NK-92 (cell line): Measurements from ENCODE around the gene AHRR.
"Not testable (repeated sequence)": the region's sequence is repeated elsewhere in the genome, so short reads cannot be mapped to it uniquely, and the experiment has no call there.

Source experiments
- DNase-seq: peaks from one replicate; lab custom pipeline; 2025; ENCODE audit not compliant: unreplicated experiment; lab: John Stamatoyannopoulos, UW

Gene AHRR

DNA sequence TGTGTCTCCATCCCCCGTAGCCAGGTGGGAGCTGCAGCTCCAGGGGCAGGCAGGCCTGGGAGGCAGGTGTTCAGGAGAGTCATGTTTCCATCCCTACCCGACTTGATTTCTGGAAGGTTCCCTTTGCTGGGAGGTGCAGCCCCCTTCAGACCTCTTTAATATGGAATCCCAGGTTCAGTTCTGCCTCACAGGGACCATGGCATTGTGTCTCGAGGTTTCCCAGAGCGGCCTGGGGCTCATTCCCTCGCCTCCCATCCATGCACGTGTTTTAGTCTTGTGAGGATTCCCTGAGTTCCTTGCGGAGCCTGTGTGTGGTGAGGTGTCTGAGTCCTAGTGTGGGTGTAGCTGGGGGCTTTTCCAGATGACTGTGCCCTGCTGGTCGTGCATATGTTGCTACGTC lies 16.5 kb upstream of the AHRR start:
- no peak for DNase-seq

- DNase-seq = no peak
These were observed 16.1 kb upstream of the AHRR start for GRCh38 chr5:305459-305858.

DNA sequence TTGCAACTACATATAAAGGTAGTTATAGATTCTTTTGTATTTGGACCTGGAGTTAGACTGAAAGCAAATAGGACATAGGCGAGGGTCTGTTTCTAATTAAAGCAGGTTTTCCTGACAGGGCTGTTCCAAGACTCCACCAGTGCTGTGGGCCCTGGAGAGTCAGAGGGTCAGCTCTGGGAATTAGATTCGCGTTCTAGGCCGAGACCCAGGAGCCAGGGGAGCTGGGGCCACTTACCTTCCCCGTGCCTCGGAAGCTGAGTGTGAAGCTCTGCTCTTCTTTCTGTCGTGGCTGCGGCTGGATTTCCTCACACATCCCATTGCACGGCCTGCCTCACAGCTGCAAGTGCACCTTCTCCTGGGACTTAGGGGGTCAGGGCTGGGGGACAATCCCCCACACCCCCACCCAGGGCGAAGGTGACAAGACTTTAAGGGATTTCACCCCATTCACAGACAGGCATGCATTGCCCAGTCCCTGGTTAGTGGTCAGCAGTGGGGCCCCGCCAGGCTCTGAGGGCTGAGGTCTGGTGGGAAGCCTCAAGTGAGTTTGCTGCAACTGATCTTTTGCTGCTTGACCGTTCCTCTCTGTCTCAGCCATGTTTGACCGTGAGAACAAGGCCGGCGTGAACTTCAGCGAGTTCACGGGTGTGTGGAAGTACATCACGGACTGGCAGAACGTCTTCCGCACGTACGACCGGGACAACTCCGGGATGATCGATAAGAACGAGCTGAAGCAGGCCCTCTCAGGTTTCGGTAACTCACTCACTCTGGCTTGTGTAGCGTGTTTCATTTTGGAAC lies 15.3 kb upstream of the AHRR start:
- DNase-seq = no peak

DNA sequence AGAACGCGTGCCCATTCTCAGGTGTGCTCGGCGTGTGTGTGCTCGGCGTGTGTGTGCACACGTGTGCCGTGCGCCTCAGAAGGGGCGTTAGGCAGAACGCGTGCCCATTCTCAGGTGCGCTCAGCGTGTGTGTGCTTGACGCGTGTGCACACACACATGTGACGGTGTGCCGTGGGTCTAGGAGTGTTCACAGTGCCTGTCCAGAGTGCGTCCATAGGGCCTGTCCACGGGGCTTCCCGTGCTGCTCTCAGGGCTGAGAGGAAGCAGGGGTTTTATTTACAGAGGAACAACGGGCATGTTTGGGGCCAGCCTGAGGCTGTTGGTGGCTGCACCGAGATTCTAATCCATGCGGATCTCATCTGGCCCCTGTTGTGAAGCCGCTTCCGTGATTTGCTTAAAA lies 14.2 kb upstream of the AHRR start:
- DNase-seq = no peak

GRCh38 chr5:307794-308579 lies 13.5 kb upstream of the AHRR start:
- DNase-seq = no peak

DNA sequence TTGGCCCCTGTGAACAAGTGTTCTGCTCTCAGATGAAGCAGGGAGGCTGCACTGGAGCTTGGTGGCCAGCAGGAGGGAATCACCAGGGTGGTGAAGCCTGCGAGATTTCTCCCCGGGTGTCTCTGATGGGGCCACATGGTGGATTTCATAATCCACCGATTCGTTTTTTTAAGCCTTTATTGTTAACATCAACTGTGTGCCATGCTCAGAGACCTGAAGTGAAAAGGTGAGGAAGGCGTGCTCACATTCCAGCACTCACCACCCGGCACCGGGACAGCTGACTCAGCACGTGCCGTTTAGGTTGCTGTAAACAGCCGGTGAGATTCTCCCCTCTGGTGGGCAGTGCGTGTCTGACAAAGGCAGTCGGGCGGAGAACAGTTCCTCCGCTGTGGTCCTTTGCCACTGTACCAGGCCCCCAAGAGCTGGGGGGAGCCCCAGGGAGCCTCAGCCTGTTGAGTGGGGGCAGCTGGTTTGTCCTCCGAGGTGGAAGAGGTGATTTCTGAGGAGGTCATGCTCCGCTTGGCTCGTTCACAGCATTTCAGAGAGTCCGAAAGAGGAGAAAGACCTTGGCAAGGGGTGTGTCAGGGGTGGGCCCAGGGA lies 12.7 kb upstream of the AHRR start:
- DNase-seq = no peak

- DNase-seq = not testable (repeated sequence)
These were observed 11.7 kb upstream of the AHRR start for GRCh38 chr5:309831-310230.

- no peak for DNase-seq
These were observed 11.0 kb upstream of the AHRR start for GRCh38 chr5:310516-310915.

DNA sequence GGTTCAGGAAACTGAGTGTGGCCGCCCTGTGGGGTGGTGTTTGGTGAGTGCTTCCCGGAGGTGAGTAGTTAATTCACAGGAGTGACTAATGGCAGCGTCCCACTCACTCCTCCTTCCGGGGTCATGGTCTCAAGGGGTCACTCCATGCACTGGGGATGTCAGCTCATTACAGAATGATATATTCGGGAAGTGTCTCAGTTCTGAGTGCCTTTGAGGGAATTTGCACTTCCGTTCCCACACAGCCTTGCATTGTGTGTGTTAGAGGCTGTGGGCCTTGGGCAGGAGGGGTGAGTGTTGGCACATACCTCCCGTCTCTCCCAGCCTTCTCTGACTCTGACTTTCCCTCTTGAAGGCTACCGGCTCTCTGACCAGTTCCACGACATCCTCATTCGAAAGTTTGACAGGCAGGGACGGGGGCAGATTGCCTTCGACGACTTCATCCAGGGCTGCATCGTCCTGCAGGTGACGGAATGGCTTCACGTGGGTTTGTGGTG lies 10.5 kb upstream of the AHRR start:
- no peak for DNase-seq

- DNase-seq = no peak
These were observed 9.6 kb upstream of the AHRR start for GRCh38 chr5:311963-312362.

- DNase-seq = no peak
These were observed 8.7 kb upstream of the AHRR start for GRCh38 chr5:312845-313244.

DNA sequence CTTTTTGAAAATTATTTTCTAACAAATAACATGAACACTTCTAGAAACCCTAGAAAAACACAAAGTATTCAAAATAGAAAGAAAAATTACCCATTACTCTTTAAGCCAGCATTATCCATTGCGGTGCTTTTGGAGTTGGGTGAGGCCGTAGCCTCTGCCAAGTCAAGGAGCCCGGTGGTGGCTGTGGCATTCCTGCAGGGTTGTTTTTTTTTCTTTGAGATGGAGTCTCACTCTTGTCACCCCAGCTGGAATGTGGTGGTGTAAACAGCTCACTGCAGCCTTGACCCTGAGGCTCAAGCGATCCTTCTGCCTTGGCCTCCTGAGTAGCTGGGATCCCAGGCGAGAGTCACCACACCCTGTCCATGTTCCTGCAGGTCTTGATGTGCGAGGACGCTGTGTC lies 8.2 kb upstream of the AHRR start:
- no peak for DNase-seq

GRCh38 chr5:313806-314376 lies 7.6 kb upstream of the AHRR start:
- no peak for DNase-seq

GRCh38 chr5:314676-315487 lies 6.6 kb upstream of the AHRR start:
- DNase-seq = no peak

GRCh38 chr5:315488-316209 lies 5.9 kb upstream of the AHRR start:
- DNase-seq = no peak

DNA sequence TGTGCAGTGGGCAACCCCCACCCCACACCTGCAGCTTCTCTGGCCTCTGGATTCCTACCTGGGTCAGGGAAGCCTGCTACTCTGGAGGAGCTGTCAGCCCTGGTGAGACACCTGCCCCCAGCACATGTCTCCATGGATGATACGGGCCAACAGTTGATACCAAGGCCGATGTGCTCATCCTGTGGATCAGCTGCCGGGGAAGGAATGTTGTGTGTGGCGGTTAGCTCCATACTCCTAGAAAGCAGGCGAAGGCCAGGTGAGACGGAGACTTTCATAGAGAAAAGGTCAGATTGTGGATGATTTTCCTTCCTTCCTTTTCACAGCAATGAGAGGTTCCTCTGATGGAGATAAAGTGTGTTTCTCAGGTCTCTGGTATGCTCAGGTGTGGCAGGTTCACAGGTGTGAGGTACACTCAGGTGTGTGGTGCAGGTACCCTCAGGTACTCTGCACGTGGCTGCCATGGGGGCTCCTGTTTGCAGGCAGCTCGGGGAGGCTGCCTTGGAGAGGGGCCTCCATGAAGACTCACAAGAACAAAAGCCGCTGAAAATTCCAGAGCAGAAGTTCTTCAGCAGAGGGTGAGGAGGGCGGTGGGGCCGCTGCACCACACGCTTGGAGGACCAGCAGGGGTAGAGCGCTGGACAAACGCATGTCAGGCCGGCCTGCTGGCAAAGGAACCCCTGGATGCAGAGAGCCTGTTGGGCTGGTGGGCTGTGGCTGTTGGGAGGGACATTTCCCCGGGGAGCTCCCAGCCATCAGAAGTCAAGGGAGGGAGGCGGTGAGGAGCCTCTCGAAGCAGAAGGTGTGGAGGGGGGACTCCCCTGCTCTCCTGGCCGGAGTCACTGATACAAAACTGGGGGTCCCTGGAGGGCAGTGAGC lies 5.1 kb upstream of the AHRR start:
- no peak for DNase-seq

DNA sequence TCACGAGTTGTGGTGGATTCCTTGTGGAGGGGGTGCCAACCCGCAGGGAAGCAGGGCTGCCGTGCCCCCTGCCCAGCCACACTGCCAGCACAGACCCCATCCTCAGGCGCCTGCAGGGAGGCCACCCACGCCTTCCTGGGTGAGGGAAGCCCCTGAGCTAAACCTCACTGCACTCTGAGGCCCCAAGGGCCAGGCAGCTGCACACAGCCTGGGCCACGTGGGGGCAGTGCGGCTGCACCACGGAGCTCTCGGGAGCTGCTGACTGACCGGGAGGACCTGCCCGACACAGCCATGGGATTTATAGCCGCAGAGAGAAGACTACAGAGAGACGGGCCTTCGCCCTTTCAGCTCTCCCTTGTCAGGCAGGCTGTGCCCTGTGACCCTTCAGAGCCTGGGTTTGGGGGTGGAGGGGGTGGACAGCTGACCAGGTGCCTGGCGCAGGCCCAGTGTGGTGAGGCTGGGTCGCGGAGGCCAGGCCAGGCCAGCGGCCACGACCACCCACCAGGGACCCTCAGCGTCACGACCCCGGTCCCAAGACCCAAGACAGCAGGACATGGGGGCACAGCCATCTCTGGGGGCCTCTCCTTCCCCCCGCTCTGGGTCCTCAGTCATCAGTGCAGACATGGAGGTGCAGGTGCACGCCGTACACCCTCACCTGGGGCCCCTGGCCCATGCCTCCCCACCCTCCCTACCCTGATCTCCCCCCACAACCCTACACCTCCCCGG lies 4.3 kb upstream of the AHRR start:
- DNase-seq = no peak

DNA sequence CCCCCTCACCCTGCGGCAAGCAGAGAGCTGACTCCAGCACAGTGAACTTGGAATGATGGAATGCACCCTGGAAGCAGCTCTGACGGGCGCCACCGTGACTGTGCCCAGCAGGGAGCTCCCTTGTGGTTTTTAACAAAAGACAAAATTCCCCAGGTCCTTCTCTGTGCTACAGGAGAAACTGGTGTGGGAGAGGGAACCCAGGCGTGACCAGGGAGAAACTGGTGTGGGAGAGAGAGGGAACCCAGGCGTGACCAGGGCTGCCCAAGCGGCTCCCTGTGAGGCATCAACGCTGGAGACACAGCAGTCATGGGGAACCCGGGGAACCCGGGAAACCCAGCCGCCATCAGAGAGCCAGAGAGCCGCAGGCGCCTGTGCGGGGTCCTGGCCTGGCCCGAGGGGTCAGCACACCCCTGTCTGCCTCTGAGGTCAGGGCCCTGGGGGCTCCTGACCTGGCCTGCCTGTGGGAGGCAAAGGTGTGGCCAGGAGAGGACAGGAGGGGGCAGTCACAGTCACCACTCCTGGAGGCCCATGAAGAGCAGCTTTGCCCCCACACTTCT lies 3.1 kb upstream of the AHRR start:
- no peak for DNase-seq
